AG04449 (cell line): ENCODE data around the gene SUPT3H.

Experiments used
- CTCF ChIA-PET: fragments of 350-600 bp; formaldehyde crosslinking; extraction: SDS; loops from one replicate; lab custom pipeline; 2021; ENCODE audit warnings: antibody characterized with exemption; lab: Yijun Ruan, JAX
- POLR2A ChIA-PET: fragments of 400-600, 350-600 bp; formaldehyde crosslinking; extraction: SDS; loops from one replicate; lab custom pipeline; 2020; ENCODE audit warnings: antibody characterized with exemption, inconsistent platforms; lab: Yijun Ruan, JAX
- DNase-seq: peaks from one replicate; pipeline ENCODE4 v3.0.0-alpha.2; 2010; ENCODE audit warnings: low read depth, low spot score
- H3K4me3 ChIP-seq: 2 replicates; pipeline ENCODE4 v1.5.1; 2011; ENCODE audit warnings: low read depth, mild to moderate bottlenecking, control low read depth, low read length
- TF ChIP-seq, protein P1 (sequence below): IDR thresholded peaks from one replicate; pipeline ENCODE4 v1.5.1; 2011; ENCODE audit warnings: mild to moderate bottlenecking, moderate library complexity, low read length, control low read depth, inconsistent platforms; ENCODE audit not compliant: insufficient read depth; ENCODE audit errors: missing control alignments

SUPT3H gene

DNA sequence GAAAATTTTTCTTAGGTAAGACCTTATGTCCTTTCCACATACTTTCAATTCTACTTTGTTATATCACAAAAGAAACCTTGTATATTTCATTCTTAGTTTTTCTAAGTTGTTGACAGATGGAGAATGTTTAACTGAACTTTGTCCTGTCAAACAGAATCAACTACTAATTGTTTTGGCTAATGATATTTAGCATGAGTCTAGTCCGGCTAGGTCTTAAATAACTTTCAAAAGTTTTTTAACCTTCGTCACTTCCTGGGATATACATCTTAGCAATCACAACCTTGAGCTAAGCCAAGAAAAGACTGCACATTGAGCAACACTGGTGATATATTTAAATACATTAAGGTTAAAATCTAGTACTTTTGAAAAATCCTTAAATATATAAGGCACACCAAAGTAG is 112.5 kb downstream of the SUPT3H start:
- TF ChIP-seq, protein P1, sequence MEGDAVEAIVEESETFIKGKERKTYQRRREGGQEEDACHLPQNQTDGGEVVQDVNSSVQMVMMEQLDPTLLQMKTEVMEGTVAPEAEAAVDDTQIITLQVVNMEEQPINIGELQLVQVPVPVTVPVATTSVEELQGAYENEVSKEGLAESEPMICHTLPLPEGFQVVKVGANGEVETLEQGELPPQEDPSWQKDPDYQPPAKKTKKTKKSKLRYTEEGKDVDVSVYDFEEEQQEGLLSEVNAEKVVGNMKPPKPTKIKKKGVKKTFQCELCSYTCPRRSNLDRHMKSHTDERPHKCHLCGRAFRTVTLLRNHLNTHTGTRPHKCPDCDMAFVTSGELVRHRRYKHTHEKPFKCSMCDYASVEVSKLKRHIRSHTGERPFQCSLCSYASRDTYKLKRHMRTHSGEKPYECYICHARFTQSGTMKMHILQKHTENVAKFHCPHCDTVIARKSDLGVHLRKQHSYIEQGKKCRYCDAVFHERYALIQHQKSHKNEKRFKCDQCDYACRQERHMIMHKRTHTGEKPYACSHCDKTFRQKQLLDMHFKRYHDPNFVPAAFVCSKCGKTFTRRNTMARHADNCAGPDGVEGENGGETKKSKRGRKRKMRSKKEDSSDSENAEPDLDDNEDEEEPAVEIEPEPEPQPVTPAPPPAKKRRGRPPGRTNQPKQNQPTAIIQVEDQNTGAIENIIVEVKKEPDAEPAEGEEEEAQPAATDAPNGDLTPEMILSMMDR: no peak
- no peak for DNase-seq
- H3K4me3 ChIP-seq: no peak overlapping the region
- ChIA-PET POLR2A (no interaction called here), CTCF (no interaction called here)

GRCh38 chr6:45260696-45261095 is 117.0 kb downstream of the SUPT3H start:
- CTCF ChIA-PET: no interaction called here
- TF ChIP-seq, protein P1: no peak
- no peak overlapping the region for H3K4me3 ChIP-seq
- POLR2A ChIA-PET: no interaction called here
- DNase-seq: no peak

- POLR2A ChIA-PET: no interaction called here
- CTCF ChIA-PET: no interaction called here
- TF ChIP-seq, protein P1: no peak
- DNase-seq: no peak
- no peak overlapping the region for H3K4me3 ChIP-seq
Measured at GRCh38 chr6:45256697-45257695, 120.7 kb downstream of the SUPT3H start.

DNA sequence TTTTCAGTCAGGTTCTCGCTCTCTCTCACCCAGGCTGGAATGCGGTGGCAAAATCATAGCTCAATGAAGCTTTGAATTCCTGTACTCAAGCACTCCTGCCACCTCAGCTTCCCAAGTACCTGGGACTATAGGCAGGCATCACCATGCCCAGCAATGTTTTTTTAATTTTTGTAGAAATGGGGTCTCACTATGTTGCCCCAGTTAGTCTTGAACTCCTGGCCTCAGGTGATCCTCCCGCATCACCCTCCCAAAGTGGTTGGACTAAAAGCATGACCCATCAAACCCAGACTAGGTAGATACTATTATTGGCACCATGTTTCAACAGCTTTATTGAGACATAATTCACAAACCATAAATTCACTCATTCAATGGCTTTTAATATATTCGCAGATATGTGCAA is 122.3 kb downstream of the SUPT3H start:
- no peak overlapping the region for H3K4me3 ChIP-seq
- TF ChIP-seq, protein P1: no peak
- ChIA-PET POLR2A (no interaction called here), CTCF (interaction anchor here (0.7 kb wide), 1 partner anchor 16 kb away, joined by 4 read pairs; no protein-coding TSS in a partner anchor)
- DNase-seq: no peak

- DNase-seq: no peak
- CTCF ChIA-PET: no interaction called here
- TF ChIP-seq, protein P1: no peak
- H3K4me3 ChIP-seq: no peak overlapping the region
- POLR2A ChIA-PET: no interaction called here
Measured at GRCh38 chr6:45254253-45254652, 123.5 kb downstream of the SUPT3H start.

DNA sequence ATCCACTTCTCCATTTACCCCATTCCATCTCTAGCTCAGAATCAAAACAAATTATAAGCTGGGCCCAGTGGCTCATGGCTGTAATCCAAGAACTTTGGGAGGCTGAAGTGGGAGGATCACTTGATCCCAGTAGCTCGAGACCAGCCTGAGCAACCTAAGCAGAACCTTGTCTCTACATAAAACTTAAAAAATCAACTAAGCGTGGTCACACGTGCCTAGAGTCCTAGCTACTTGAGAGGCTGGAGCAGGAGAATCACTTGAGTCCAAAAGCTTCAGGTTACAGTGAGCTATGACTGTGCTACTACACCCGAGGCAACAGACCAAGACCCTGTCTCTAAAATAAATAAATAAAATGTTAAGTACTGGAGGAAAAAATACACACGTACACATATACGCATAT is 124.3 kb downstream of the SUPT3H start:
- CTCF ChIA-PET: no interaction called here

More for the DNA sequence above, 124.3 kb downstream of the SUPT3H start:
- TF ChIP-seq, protein P1: no peak
- DNase-seq: no peak
- POLR2A ChIA-PET: no interaction called here
- no peak overlapping the region for H3K4me3 ChIP-seq
